Rectal smooth muscle tissue (tissue), 1 donor: ENCODE data around the gene ERP44.
"Not testable (repeated sequence)": the region's sequence is repeated elsewhere in the genome, so short reads cannot be mapped to it uniquely, and the experiment has no call there.

Experiments used
- H3K27ac ChIP-seq: one replicate; pipeline ENCODE4 v1.7.0; 2013; ENCODE audit warnings: low read depth, low read length, inconsistent platforms
- H3K27me3 ChIP-seq: one replicate; pipeline ENCODE4 v1.7.0; 2013; ENCODE audit warnings: low read length; ENCODE audit not compliant: control insufficient read depth, insufficient read depth
- H3K36me3 ChIP-seq: one replicate; pipeline ENCODE4 v1.7.0; 2013; ENCODE audit warnings: low read length; ENCODE audit not compliant: control insufficient read depth, insufficient read depth
- H3K4me1 ChIP-seq: one replicate; pipeline ENCODE4 v1.7.0; 2013; ENCODE audit warnings: low read length; ENCODE audit not compliant: control insufficient read depth, insufficient read depth
- H3K4me3 ChIP-seq: one replicate; pipeline ENCODE4 v1.7.0; 2013; ENCODE audit warnings: low read length
- H3K9ac ChIP-seq: one replicate; pipeline ENCODE4 v1.7.0; 2013; ENCODE audit warnings: low read length

Gene ERP44

GRCh38 chr9:100082782-100083181 lies 16.0 kb downstream of the ERP44 start:
- Histone ChIP-seq H3K36me3 (no peaks in the 10 kb centered on the region), H3K9ac (no peak overlapping the region), H3K4me3 (no peak overlapping the region), H3K27me3 (no peaks in the 10 kb centered on the region), H3K4me1 (no peaks in the 10 kb centered on the region), H3K27ac (no peak overlapping the region)

GRCh38 chr9:100076256-100076655 lies 22.5 kb downstream of the ERP44 start:
- H3K4me1 ChIP-seq, H3K27ac ChIP-seq: not testable (repeated sequence)

GRCh38 chr9:100074989-100075388 lies 23.8 kb downstream of the ERP44 start:
- no peaks in the 10 kb centered on the region for H3K27me3 ChIP-seq
- no peaks in the 10 kb centered on the region for H3K4me1 ChIP-seq
- no peak overlapping the region for H3K9ac ChIP-seq
- H3K36me3 ChIP-seq, result no peaks in the 10 kb centered on the region
- no peak overlapping the region for H3K27ac ChIP-seq
- no peak overlapping the region for H3K4me3 ChIP-seq

More at GRCh38 chr9:100076256-100076655, 22.5 kb downstream of the ERP44 start:
- H3K9ac ChIP-seq, H3K27me3 ChIP-seq, H3K4me3 ChIP-seq, H3K36me3 ChIP-seq: not testable (repeated sequence)

GRCh38 chr9:100074093-100074492 lies 24.7 kb downstream of the ERP44 start:
- Histone ChIP-seq H3K27me3 (no peaks in the 10 kb centered on the region), H3K27ac (no peak overlapping the region), H3K4me3 (no peak overlapping the region), H3K4me1 (no peaks in the 10 kb centered on the region), H3K9ac (no peak overlapping the region), H3K36me3 (no peaks in the 10 kb centered on the region)

- Histone ChIP-seq H3K27me3 (no peaks in the 10 kb centered on the region), H3K9ac (no peak overlapping the region), H3K27ac (no peak overlapping the region), H3K4me3 (no peak overlapping the region), H3K4me1 (no peaks in the 10 kb centered on the region), H3K36me3 (no peaks in the 10 kb centered on the region)
Observed at GRCh38 chr9:100072805-100073204, 26.0 kb downstream of the ERP44 start.

DNA sequence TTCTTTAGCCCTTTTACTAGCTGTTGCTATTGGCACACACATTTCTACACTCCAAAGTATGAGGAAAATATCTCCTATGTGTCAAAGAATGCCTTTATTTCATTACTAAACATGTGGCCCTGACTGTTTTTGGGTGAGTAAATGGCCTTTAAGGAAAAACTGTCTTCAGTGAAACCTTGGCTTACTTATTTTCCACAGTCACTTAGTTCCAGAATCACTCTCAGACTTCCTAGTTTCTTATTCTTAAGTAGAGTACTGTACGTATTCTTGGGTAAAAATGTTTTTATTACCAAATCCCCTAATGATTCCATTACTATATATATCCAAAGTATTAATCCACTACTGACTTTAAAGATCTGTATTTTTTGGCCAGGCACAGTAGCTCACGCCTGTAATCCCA lies 27.5 kb downstream of the ERP44 start:
- H3K9ac ChIP-seq, result no peak overlapping the region
- no peaks in the 10 kb centered on the region for H3K4me1 ChIP-seq
- H3K4me3 ChIP-seq, result no peak overlapping the region
- H3K36me3 ChIP-seq, result no peaks in the 10 kb centered on the region
- H3K27ac ChIP-seq, result no peak overlapping the region
- H3K27me3 ChIP-seq, result no peaks in the 10 kb centered on the region

DNA sequence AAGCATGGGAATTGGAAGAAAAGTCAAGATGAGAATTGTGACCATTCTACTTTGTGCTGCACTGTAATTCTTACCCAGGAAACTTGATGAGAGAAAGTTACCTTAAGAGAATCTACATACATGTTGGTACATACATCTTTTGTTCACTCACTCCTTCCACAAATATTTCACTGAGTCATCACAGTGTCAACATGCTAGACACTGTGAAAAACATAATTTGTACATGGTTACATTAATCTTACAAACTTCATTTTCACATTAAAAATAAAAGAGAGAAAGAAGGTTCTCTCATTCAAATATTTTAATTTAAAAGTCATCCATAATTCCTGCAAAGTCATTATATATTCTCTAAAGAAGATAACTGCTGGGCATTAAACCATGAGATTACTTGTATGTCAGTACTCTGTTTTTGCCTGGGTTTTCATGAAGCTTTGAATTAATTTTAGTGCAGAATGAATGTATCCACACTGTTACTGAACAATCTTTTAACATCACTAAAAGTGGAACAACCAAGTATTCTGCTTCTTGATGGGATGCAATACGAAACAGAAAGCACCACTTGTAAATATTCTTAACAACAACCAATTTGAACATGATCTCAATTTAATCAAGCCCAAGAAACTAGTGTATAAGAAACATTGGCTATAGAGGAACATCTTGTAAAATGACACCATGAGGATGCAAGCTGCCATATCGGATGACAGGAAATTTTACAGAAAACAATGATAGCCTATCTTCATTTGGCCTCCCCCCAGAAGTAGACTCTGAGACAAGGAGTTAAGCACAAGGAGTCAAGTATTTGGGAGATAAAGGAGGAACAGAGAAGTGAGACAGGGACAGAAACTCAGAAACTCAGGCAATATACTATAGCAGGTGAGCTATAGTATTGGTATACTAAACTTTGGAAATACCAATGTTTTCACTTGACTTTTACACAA lies 28.4 kb downstream of the ERP44 start:
- H3K4me3 ChIP-seq, result no peak overlapping the region
- H3K4me1 ChIP-seq, result no peaks in the 10 kb centered on the region
- no peak overlapping the region for H3K9ac ChIP-seq
- no peaks in the 10 kb centered on the region for H3K27me3 ChIP-seq
- no peak overlapping the region for H3K27ac ChIP-seq
- no peaks in the 10 kb centered on the region for H3K36me3 ChIP-seq

GRCh38 chr9:100069068-100069467 lies 29.7 kb downstream of the ERP44 start:
- H3K4me1 ChIP-seq, H3K9ac ChIP-seq, H3K4me3 ChIP-seq, H3K36me3 ChIP-seq, H3K27me3 ChIP-seq, H3K27ac ChIP-seq: not testable (repeated sequence)

- H3K9ac ChIP-seq, H3K27me3 ChIP-seq, H3K4me3 ChIP-seq, H3K4me1 ChIP-seq, H3K36me3 ChIP-seq, H3K27ac ChIP-seq: not testable (repeated sequence)
Observed at GRCh38 chr9:100067990-100068389, 30.8 kb downstream of the ERP44 start.

DNA sequence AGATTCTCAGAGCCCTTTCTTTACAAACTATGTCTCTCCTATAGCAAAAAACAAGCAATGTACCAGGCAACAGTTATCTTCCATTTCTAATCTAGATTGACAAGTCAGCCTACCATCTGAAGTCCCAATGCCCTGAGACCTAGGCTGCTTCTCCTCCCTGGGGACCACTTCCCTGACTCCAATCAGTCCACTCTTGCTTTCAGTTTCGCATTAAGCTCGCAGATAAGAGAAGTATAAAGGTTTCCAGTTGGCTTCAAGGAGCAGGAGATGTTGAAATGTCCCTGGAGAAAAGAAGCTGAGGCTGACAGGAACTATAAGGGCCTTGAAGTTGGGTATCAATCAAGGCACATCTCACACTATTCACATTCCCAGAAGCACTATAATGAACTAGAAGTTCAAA lies 32.3 kb downstream of the ERP44 start:
- no peak overlapping the region for H3K27ac ChIP-seq
- no peaks in the 10 kb centered on the region for H3K36me3 ChIP-seq
- no peak overlapping the region for H3K9ac ChIP-seq
- no peaks in the 10 kb centered on the region for H3K27me3 ChIP-seq
- H3K4me1 ChIP-seq, result no peaks in the 10 kb centered on the region
- peak overlapping the region; percentile 11 for H3K4me3 ChIP-seq

- no peaks in the 10 kb centered on the region for H3K36me3 ChIP-seq
- H3K27me3 ChIP-seq, result no peaks in the 10 kb centered on the region
- H3K27ac ChIP-seq, result no peak overlapping the region
- H3K4me3 ChIP-seq, result no peak overlapping the region
- no peaks in the 10 kb centered on the region for H3K4me1 ChIP-seq
- no peak overlapping the region for H3K9ac ChIP-seq
Observed at GRCh38 chr9:100064872-100065581, 33.8 kb downstream of the ERP44 start.

DNA sequence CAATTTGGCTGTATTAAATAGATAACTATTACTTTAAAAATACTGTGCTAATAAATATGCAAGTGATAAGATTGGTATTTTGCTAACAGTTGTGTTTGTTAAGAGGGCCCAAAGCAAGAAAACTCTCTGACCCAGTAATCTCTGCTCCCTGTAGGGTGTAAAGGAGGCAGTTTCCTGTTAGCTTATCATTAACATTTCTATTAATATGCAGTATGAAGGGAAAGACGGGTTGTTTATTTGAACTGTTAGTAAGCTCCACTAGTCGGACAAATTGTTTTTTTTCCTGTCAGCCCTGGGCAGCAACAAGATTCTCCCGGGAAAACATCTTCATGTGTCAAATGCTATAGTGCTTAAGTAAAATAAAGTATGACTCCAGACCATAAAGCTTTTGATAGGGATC lies 35.6 kb downstream of the ERP44 start:
- H3K4me1 ChIP-seq, result no peaks in the 10 kb centered on the region
- H3K9ac ChIP-seq, result no peak overlapping the region
- no peak overlapping the region for H3K4me3 ChIP-seq
- H3K27me3 ChIP-seq, result no peaks in the 10 kb centered on the region
- H3K36me3 ChIP-seq, result no peaks in the 10 kb centered on the region
- no peak overlapping the region for H3K27ac ChIP-seq

DNA sequence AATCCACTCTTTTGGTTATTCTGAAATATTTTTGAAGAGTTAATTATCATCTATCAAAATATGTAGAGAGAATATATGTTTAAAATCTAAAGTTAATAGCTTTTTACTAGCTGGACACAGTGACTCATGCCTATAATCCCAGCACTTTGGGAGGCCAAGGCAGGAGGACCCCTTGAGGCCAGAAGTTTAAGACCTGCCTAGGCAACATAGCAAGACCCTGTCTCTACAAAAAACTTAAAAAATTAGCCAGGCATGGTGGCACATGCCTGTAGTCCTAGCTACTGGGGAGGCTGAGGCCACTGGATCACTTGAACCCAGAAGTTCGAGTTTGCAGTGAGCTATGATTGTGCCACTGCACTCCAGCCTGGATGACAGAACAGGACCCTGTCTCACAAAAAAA lies 36.1 kb downstream of the ERP44 start:
- not testable (repeated sequence) for H3K27ac ChIP-seq, H3K9ac ChIP-seq, H3K4me3 ChIP-seq, H3K36me3 ChIP-seq, H3K27me3 ChIP-seq, H3K4me1 ChIP-seq
